Measurements from ENCODE around the gene C6orf89.
"Not testable (repeated sequence)": the region's sequence is repeated elsewhere in the genome, so short reads cannot be mapped to it uniquely, and the experiment has no call there.

Gene C6orf89

DNA sequence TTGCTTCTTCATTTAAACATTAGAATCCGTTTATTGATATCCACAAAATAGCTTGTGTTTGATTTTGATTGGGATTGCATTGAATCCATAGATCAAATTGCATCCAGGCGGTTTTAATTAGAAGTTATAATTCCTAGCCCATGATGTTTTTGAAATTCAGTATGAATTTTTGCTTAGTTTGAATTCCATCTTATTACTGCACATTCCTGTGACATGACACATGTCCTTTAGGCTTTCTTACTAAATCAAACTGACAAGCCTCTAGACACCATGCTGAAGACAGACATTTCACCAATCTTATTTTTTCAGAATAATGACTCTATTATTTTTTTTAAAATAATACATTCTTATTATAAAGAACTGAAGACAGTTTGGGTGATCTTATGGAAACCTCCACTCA lies 47.4 kb downstream of the C6orf89 start:
- peak; percentile 62 for DNase-seq (ENCODE audit: low read depth)
- no peak overlapping the region for H3K4me3 ChIP-seq (ENCODE audit: control insufficient read depth, low read depth, low read length)
- TF ChIP-seq, protein P1, sequence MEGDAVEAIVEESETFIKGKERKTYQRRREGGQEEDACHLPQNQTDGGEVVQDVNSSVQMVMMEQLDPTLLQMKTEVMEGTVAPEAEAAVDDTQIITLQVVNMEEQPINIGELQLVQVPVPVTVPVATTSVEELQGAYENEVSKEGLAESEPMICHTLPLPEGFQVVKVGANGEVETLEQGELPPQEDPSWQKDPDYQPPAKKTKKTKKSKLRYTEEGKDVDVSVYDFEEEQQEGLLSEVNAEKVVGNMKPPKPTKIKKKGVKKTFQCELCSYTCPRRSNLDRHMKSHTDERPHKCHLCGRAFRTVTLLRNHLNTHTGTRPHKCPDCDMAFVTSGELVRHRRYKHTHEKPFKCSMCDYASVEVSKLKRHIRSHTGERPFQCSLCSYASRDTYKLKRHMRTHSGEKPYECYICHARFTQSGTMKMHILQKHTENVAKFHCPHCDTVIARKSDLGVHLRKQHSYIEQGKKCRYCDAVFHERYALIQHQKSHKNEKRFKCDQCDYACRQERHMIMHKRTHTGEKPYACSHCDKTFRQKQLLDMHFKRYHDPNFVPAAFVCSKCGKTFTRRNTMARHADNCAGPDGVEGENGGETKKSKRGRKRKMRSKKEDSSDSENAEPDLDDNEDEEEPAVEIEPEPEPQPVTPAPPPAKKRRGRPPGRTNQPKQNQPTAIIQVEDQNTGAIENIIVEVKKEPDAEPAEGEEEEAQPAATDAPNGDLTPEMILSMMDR (conservative IDR thresholded peaks at IDR 0.05; ENCODE audit: control insufficient read depth, insufficient read depth, low read depth, low read length), result no peak

DNA sequence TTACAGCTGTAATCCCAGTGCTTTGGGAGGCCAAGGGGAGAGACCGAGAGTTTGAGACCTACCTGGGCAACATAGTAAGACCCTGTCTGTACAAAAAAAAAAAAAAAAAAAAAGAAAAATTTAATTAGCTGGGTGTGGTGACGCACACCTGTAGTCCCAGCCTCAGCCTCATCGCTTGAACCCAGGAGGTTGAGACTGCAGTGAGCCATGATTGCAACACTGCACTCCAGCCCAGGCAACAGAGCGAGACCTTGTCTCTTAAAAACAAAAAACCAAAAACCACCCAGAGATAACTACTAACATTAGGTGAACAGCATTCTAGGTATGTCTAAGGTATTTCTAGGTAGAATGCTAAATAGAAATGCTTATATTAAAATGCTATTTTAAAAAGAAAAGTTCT lies 47.8 kb downstream of the C6orf89 start:
- no peak for DNase-seq (ENCODE audit: low read depth)
- no peak overlapping the region for H3K4me3 ChIP-seq (ENCODE audit: control insufficient read depth, low read depth, low read length)
- TF ChIP-seq, protein P1 (conservative IDR thresholded peaks at IDR 0.05; ENCODE audit: control insufficient read depth, insufficient read depth, low read depth, low read length), result no peak

DNA sequence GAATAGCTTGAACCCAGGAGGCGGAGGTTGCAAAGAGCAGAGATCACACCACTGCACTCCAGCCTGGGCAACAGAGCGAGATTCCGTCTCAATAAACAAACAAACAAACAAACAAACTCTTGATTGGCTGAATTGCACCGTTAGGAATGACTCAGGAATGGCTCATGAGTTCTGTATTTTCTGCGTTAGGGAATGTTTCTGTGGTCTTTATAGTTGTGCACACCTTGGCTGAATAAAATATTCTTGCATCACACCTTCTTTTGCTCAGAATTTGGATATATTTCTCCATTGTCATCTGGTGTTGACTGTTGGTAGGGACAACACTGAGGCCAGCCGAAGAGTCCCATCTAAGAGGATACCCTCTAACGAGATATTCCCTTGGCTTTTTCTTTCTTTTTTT lies 49.1 kb downstream of the C6orf89 start:
- TF ChIP-seq, protein P1 (conservative IDR thresholded peaks at IDR 0.05; ENCODE audit: control insufficient read depth, insufficient read depth, low read depth, low read length), result no peak
- DNase-seq (ENCODE audit: low read depth), result no peak
- no peak overlapping the region for H3K4me3 ChIP-seq (ENCODE audit: control insufficient read depth, low read depth, low read length)

DNA sequence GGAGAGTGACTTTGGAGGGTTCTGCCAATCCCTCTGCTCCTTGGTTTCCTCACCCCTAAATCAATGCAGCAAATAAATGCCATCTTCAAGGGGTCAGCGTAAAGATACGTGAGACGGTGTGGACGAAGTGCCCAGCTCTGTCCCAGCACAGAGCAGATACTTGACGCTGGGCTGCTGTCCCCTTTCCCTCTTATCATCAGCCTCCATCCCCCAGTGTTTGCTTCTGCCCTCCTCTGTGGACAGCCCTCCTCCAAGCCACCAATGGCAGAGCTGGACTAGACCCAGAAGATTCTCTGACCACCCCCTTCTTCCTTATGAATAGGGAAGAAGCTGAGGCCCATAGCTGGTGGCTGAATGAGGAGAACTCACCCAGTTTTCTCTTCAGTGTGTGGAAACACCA lies 51.1 kb downstream of the C6orf89 start:
- DNase-seq (ENCODE audit: low read depth), result no peak
- H3K4me3 ChIP-seq (ENCODE audit: control insufficient read depth, low read depth, low read length), result no peak overlapping the region
- TF ChIP-seq, protein P1 (conservative IDR thresholded peaks at IDR 0.05; ENCODE audit: control insufficient read depth, insufficient read depth, low read depth, low read length), result no peak

DNA sequence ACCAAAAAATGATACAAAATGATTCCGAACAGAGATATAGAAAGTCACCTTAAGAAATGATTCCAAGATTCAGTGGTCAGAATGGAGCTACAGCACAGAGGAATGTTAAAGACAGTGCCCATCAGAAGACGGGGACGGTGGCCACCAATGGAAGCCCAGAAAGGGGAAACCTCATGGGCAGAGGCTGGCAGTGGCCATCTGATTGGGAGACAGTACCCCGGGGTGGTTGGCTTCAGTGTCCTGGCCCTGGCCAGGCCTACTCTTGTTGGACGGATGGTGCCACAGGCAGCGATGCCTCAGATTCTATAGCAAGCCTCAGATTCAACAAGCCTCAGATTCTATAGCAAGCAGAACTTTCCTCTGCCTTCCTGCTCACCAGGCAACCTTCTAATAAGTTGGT lies 52.1 kb downstream of the C6orf89 start:
- TF ChIP-seq, protein P1 (conservative IDR thresholded peaks at IDR 0.05; ENCODE audit: control insufficient read depth, insufficient read depth, low read depth, low read length), result no peak
- no peak overlapping the region for H3K4me3 ChIP-seq (ENCODE audit: control insufficient read depth, low read depth, low read length)
- no peak for DNase-seq (ENCODE audit: low read depth)

DNA sequence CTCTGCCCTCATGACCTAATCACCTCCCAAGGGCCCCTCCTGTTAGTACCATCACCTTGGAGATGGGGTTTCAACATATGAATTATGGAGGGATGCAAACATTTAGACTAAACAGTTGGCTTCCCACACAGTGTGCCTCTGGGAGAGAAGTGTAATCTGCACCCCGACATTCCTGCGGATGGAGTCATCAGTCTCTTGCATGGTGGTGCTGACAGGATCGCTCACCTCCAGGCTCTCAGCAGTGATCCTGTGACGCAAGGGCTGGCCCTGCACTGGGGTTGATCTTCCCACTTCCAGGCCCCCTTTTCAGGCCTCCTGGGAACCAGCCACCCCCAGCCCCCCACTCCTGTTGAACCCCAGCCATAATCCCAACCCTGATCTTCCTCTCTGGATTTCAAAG lies 52.8 kb downstream of the C6orf89 start:
- TF ChIP-seq, protein P1 (conservative IDR thresholded peaks at IDR 0.05; ENCODE audit: control insufficient read depth, insufficient read depth, low read depth, low read length), result no peak
- H3K4me3 ChIP-seq (ENCODE audit: control insufficient read depth, low read depth, low read length), result no peak overlapping the region
- DNase-seq (ENCODE audit: low read depth), result peak; percentile 84

DNA sequence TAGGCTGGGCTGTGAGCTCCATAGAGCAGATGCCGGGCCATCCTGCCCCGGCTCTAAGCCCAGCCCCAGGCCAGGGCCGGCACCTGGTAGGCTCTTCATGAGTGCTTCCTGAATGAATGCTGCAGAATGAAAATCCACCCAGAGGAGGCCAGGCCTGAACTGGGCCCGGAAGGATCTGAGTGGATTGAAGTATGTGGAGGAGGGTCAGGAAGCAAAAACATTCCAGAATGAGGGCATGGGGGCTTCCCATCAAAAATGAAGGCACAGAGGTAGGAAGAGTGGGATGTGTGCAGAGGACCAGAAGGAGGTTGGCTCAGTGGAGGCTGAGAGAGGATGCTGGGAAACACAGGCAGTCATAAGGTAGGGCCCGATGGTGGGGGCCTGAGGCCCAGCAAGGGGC lies 53.3 kb downstream of the C6orf89 start:
- DNase-seq (ENCODE audit: low read depth); H3K4me3 ChIP-seq (ENCODE audit: control insufficient read depth, low read depth, low read length): not testable (repeated sequence)

All from fibroblast of mammary gland (primary cell).